B cell (primary cell): ENCODE results near the gene MEAK7. TPM values are rescaled to one million over a fixed set of nuclear protein-coding genes. Genes with fewer than 3 reads are reported as not detected.

Source experiments
- ATAC-seq: fragments of 200-7000 bp; cut with Tn5 transposase; one replicate; pipeline ENCODE4 v1.10.0; 2021; ENCODE audit warnings: low read depth, mild to moderate bottlenecking, moderate number of reproducible peaks, moderate library complexity
- CTCF ChIA-PET: fragments of 350-600 bp; sonication (Branson Sonifier 250); formaldehyde crosslinking; loops from one replicate; lab custom pipeline; 2021; ENCODE audit warnings: antibody characterized with exemption, inconsistent platforms; lab: Charles Lee
- POLR2A ChIA-PET: fragments of 350-600 bp; sonication (Branson Sonifier 250); formaldehyde crosslinking; loops from one replicate; lab custom pipeline; 2021; ENCODE audit warnings: antibody characterized with exemption; lab: Charles Lee
- DNase-seq: peaks from one replicate; pipeline ENCODE4 v3.0.0; 2013
- H2AFZ ChIP-seq: 2 replicates; pipeline ENCODE4 v1.6.1; 2012; ENCODE audit warnings: mild to moderate bottlenecking, low read depth, low read length; ENCODE audit not compliant: insufficient read depth, poor library complexity, severe bottlenecking
- H3K27ac ChIP-seq, 2 donors: 1 replicate in 1 of 2; 2 replicates in 1 of 2; pipeline ENCODE4 v1.5.1; 2012 to 2013; ENCODE audit warnings: low read length in 2 of 2, mild to moderate bottlenecking in 2 of 2, moderate library complexity in 1 of 2
- H3K27me3 ChIP-seq, 4 experiments: fragments of 200-600 bp in 1 of 4; sonication (generic) in 1 of 4; replicated peaks in 1 of 4; 1 replicate in 2 of 4; 2 replicates in 2 of 4; pipeline versions ENCODE4 v1.6.1 to v1.7.0; 2013 to 2016; ENCODE audit warnings: low read length in 3 of 4, mild to moderate bottlenecking in 2 of 4, mixed read lengths in 1 of 4, moderate library complexity in 1 of 4; ENCODE audit not compliant: insufficient read depth in 4 of 4, control insufficient read depth in 3 of 4; ENCODE audit errors: control extremely low read depth in 1 of 4
- H3K36me3 ChIP-seq, 2 experiments: replicated peaks in 1 of 2; 1 replicate in 1 of 2; 2 replicates in 1 of 2; pipeline versions ENCODE4 v1.6.1 to v1.7.1; 2013; ENCODE audit warnings: low read length in 1 of 2; ENCODE audit not compliant: insufficient read depth in 2 of 2, control insufficient read depth in 1 of 2; ENCODE audit errors: control extremely low read depth in 1 of 2, extremely low read depth in 1 of 2
- H3K4me1 ChIP-seq, 2 donors: fragments of 200-600 bp in 1 of 2; sonication (generic) in 1 of 2; 1 replicate in 1 of 2; 2 replicates in 1 of 2; pipeline versions ENCODE4 v1.5.1 to v1.6.1; 2013 to 2017; ENCODE audit warnings: low read length in 2 of 2; ENCODE audit not compliant: control insufficient read depth in 2 of 2, insufficient read depth in 2 of 2
- H3K4me2 ChIP-seq: replicated peaks from 2 replicates; pipeline ENCODE3; 2012; ENCODE audit warnings: mild to moderate bottlenecking, low read depth, low read length; ENCODE audit not compliant: poor library complexity, severe bottlenecking
- H3K4me3 ChIP-seq, 5 experiments: fragments of 200-600 bp in 1 of 5; sonication (generic) in 1 of 5; 1 replicate in 3 of 5; 2 replicates in 2 of 5; pipeline versions ENCODE4 v1.5.1 to v1.7.0; 2011 to 2016; ENCODE audit warnings: low read length in 4 of 5, mild to moderate bottlenecking in 4 of 5, low read depth in 2 of 5, control low read depth in 1 of 5, moderate library complexity in 1 of 5; ENCODE audit not compliant: insufficient read depth in 1 of 5; ENCODE audit errors: control extremely low read depth in 1 of 5, extremely low read depth in 1 of 5
- H3K79me2 ChIP-seq: fragments of 200-600 bp; sonication (generic); one replicate; pipeline ENCODE4 v1.6.0; 2016; ENCODE audit warnings: low read length; ENCODE audit not compliant: control insufficient read depth, insufficient read depth
- H3K9ac ChIP-seq: fragments of 200-600 bp; sonication (generic); 2 replicates; pipeline ENCODE4 v1.6.1; 2017; ENCODE audit warnings: mild to moderate bottlenecking, low read length, moderate library complexity
- H3K9me3 ChIP-seq, 3 donors: one replicate each; pipeline versions ENCODE4 v1.6.1 to v1.7.1; 2013; ENCODE audit warnings: low read length in 2 of 3; ENCODE audit not compliant: control insufficient read depth in 2 of 3, insufficient read depth in 1 of 3; ENCODE audit errors: control extremely low read depth in 1 of 3
- H4K20me1 ChIP-seq: 2 replicates; pipeline ENCODE4 v1.6.0; 2012; ENCODE audit warnings: mild to moderate bottlenecking, low read length; ENCODE audit not compliant: insufficient read depth, control insufficient read depth, poor library complexity, severe bottlenecking
- H3K27ac Mint-ChIP-seq: one replicate; pipeline ENCODE4 v1.8.0; 2021; ENCODE audit warnings: mixed read lengths
- H3K27me3 Mint-ChIP-seq: one replicate; pipeline ENCODE4 v1.8.0; 2021; ENCODE audit warnings: mixed read lengths
- H3K4me1 Mint-ChIP-seq: one replicate; pipeline ENCODE4 v1.8.0; 2021; ENCODE audit warnings: mixed read lengths
- H3K4me3 Mint-ChIP-seq: one replicate; pipeline ENCODE4 v1.8.0; 2021; ENCODE audit warnings: mixed read lengths
- H3K9me3 Mint-ChIP-seq: one replicate; pipeline ENCODE4 v1.8.0; 2022; ENCODE audit warnings: mixed read lengths; ENCODE audit not compliant: insufficient read depth
- EZH2 ChIP-seq: IDR thresholded peaks from 2 replicates; pipeline ENCODE4 v1.6.1; 2012; ENCODE audit warnings: borderline replicate concordance, low read depth, mild to moderate bottlenecking, moderate library complexity, low read length; ENCODE audit not compliant: insufficient read depth, poor library complexity, severe bottlenecking
- WGBS: methylation state at CpG from one replicate; pipeline ENCODE4 v1.1.5; 2013; ENCODE audit warnings: missing lambda C conversion rate; ENCODE audit not compliant: insufficient coverage; 5-methylcytosine and 5-hydroxymethylcytosine counted together
- intact Hi-C: fragments of 100-400 bp; cut with micrococcal nuclease; formaldehyde crosslinking; loops from one replicate; pipeline ENCODE4 v1.10.0; 2022
- polyA plus RNA-seq: library from polyadenylated mRNA; depleted of rRNA; stranded (reverse); fragments of >200 nt; gene quantifications from 2 replicates; pipeline ENCODE4 v1.2.3, GENCODE V29; 2012
- total RNA-seq, 2 donors: library from RNA; stranded (reverse); fragments of 120-200 nt in 1 of 2; gene quantifications; 1 replicate in 1 of 2; 2 replicates in 1 of 2; pipeline versions ENCODE4 v1.2.3 to v1.2.4, GENCODE V29; 2013 to 2022
- TF ChIP-seq, protein P1 (sequence below): fragments of 200-600 bp; IDR thresholded peaks from one replicate; pipeline ENCODE4 v1.8.0; 2022; ENCODE audit warnings: antibody characterized with exemption, mild to moderate bottlenecking

MEAK7 gene
- total and polyA plus RNA-seq, 2 donors (not counting 1 experiment from before 2014, with no cell fraction given), result 3.9 to 19.3 TPM

DNA sequence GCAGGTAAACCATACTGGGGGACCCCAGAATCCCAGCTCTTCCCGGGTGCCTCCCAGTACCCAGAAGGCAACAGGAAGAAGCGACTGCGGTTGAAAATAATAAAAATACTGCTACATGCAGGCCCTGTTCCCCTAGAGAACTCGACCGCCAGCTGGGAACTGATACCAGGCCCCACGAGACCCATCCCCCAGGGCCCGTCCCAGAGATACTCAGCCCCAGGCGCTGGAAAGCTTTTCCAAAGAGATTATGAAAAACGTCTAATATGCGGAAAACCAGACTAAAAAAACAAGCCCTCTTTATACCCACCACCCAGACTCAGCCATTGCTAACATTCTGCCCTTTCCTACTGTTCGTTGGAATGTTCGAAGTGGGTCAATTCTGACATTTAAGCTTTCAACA is 12.9 kb upstream of the MEAK7 start:
- WGBS, result 91% methylated on average over 9 of the region's 12 CpGs
- Histone ChIP-seq H2AFZ (no peak overlapping the region), H3K27ac (no peak overlapping the region), H3K4me2 (no peak overlapping the region), H4K20me1 (no peaks in the 10 kb centered on the region), H3K4me3 (no peak overlapping the region), H3K9me3 (peaks cover 0 to 3% (median 0%) of the 10 kb centered on the region in 3 donors), H3K36me3 (no peaks in the 10 kb centered on the region), H3K4me1 (peaks cover 20 to 27% of the 10 kb centered on the region in 2 donors), H3K79me2 (no peaks in the 10 kb centered on the region), H3K27me3 (no peaks in the 10 kb centered on the region), H3K9ac (no peak overlapping the region)
- Mint-ChIP-seq H3K4me1 (peaks cover 23% of the 10 kb centered on the region), H3K27me3 (no peaks in the 10 kb centered on the region), H3K9me3 (no peaks in the 10 kb centered on the region), H3K27ac (peak overlapping the region; percentile 26), H3K4me3 (no peak overlapping the region)
- DNase-seq, result no peak
- ChIA-PET CTCF (interaction anchor here (0.7 to 2.4 kb wide), 5 partner anchors 11 to 212 kb away, joined by 3 to 12 read pairs (median 4); no protein-coding TSS in a partner anchor), POLR2A (interaction anchor here (0.7 kb wide), 1 partner anchor 11 kb away, joined by 8 read pairs; no protein-coding TSS in a partner anchor)
- intact Hi-C loops, result no loop called here
- no peak for ATAC-seq
- TF ChIP-seq, protein P1, sequence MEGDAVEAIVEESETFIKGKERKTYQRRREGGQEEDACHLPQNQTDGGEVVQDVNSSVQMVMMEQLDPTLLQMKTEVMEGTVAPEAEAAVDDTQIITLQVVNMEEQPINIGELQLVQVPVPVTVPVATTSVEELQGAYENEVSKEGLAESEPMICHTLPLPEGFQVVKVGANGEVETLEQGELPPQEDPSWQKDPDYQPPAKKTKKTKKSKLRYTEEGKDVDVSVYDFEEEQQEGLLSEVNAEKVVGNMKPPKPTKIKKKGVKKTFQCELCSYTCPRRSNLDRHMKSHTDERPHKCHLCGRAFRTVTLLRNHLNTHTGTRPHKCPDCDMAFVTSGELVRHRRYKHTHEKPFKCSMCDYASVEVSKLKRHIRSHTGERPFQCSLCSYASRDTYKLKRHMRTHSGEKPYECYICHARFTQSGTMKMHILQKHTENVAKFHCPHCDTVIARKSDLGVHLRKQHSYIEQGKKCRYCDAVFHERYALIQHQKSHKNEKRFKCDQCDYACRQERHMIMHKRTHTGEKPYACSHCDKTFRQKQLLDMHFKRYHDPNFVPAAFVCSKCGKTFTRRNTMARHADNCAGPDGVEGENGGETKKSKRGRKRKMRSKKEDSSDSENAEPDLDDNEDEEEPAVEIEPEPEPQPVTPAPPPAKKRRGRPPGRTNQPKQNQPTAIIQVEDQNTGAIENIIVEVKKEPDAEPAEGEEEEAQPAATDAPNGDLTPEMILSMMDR, result no peak
- TF ChIP-seq EZH2, result no peak
